T-cell (primary cell): ENCODE measurements around the gene MAN2B2. TPM values are rescaled to one million over a fixed set of nuclear protein-coding genes. Genes with fewer than 3 reads are reported as not detected.
A peak's percentile ranks its signal among the peaks of the same experiment; 100 is the strongest.
"Not testable (repeated sequence)": the region's sequence is repeated elsewhere in the genome, so short reads cannot be mapped to it uniquely, and the experiment has no call there.

Experiments
- ATAC-seq, 4 experiments: fragments of 200-7000 bp in 3 of 4; fragments of 150-1000 bp in 1 of 4; cut with Tn5 transposase; replicated peaks in 1 of 4; 1 replicate in 3 of 4; 2 replicates in 1 of 4; pipeline ENCODE4 v1.10.0; 2021; ENCODE audit warnings: moderate library complexity in 3 of 4, mild to moderate bottlenecking in 2 of 4, moderate number of reproducible peaks in 1 of 4
- CTCF ChIA-PET, 2 donors: fragments of 300-600 bp; sonication (Branson Sonifier 250); formaldehyde crosslinking; loops; one replicate each; lab custom pipeline; 2022; ENCODE audit warnings: antibody characterized with exemption in 2 of 2; lab: Charles Lee
- POLR2A ChIA-PET, 2 donors: fragments of 300-600 bp; sonication (Branson Sonifier 250); formaldehyde crosslinking; loops; one replicate each; lab custom pipeline; 2022; ENCODE audit warnings: antibody characterized with exemption in 2 of 2; lab: Charles Lee
- DNase-seq, 35 experiments: peaks; one replicate each; pipeline versions ENCODE4 v3.0.0 to v3.0.0-alpha.2; 2013 to 2023
- H3K27ac ChIP-seq: one replicate; pipeline ENCODE4 v1.5.1; 2013; ENCODE audit warnings: low read length
- H3K27me3 ChIP-seq, 2 experiments: replicated peaks in 1 of 2; 1 replicate in 1 of 2; 2 replicates in 1 of 2; pipeline versions ENCODE4 v1.6.1 to v1.7.0; 2013; ENCODE audit warnings: low read length in 1 of 2, mixed read lengths in 1 of 2; ENCODE audit not compliant: control insufficient read depth in 2 of 2, insufficient read depth in 2 of 2; ENCODE audit errors: extremely low read depth in 1 of 2
- H3K36me3 ChIP-seq, 2 donors: 1 replicate in 1 of 2; 2 replicates in 1 of 2; pipeline versions ENCODE4 v1.6.1 to v1.7.0; 2013; ENCODE audit warnings: low read length in 1 of 2; ENCODE audit not compliant: control insufficient read depth in 2 of 2, insufficient read depth in 1 of 2; ENCODE audit errors: extremely low read depth in 1 of 2
- H3K4me1 ChIP-seq, 2 experiments: 1 replicate in 1 of 2; 2 replicates in 1 of 2; pipeline versions ENCODE4 v1.6.1 to v1.7.0; 2013; ENCODE audit warnings: low read length in 2 of 2, mixed read lengths in 1 of 2; ENCODE audit not compliant: insufficient read depth in 2 of 2, control insufficient read depth in 1 of 2; ENCODE audit errors: extremely low read depth in 1 of 2
- H3K4me3 ChIP-seq, 2 donors: 1 replicate in 1 of 2; 2 replicates in 1 of 2; pipeline versions ENCODE4 v1.5.1 to v1.7.0; 2013; ENCODE audit warnings: mild to moderate bottlenecking in 2 of 2, low read length in 1 of 2, moderate library complexity in 1 of 2; ENCODE audit not compliant: control insufficient read depth in 1 of 2; ENCODE audit errors: extremely low read depth in 1 of 2
- H3K9me3 ChIP-seq: 2 replicates; pipeline ENCODE4 v1.7.0; 2013
- H3K27ac Mint-ChIP-seq, 2 donors: one replicate each; pipeline ENCODE4 v1.8.0; 2020 to 2021; ENCODE audit warnings: mild to moderate bottlenecking in 2 of 2, mixed read lengths in 2 of 2
- H3K27me3 Mint-ChIP-seq, 2 donors: one replicate each; pipeline ENCODE4 v1.8.0; 2021 to 2022; ENCODE audit warnings: mixed read lengths in 2 of 2
- H3K36me3 Mint-ChIP-seq: one replicate; pipeline ENCODE4 v1.8.0; 2021; ENCODE audit warnings: mixed read lengths
- H3K4me1 Mint-ChIP-seq, 3 donors: one replicate each; pipeline ENCODE4 v1.8.0; 2020 to 2022; ENCODE audit warnings: mixed read lengths in 3 of 3, mild to moderate bottlenecking in 1 of 3
- H3K4me3 Mint-ChIP-seq, 3 donors: one replicate each; pipeline ENCODE4 v1.8.0; 2020 to 2022; ENCODE audit warnings: mild to moderate bottlenecking in 3 of 3, mixed read lengths in 3 of 3, moderate library complexity in 3 of 3
- H3K9me3 Mint-ChIP-seq, 3 donors: one replicate each; pipeline ENCODE4 v1.8.0; 2020 to 2022; ENCODE audit warnings: mixed read lengths in 3 of 3
- WGBS: methylation state at CpG from one replicate; pipeline ENCODE4 v1.1.5; 2013; ENCODE audit warnings: missing lambda C conversion rate; ENCODE audit not compliant: insufficient coverage; 5-methylcytosine and 5-hydroxymethylcytosine counted together
- total RNA-seq, 35 experiments: library from RNA in 6 of 35; stranded (reverse) in 6 of 35; fragments of 120-200 nt in 1 of 35; gene quantifications; one replicate each; pipeline versions ENCODE4 v1.2.1 to v1.2.4 and lab custom pipeline; 2013 to 2026

Gene MAN2B2
- total RNA-seq, 5 donors from 2014 or later (not counting 1 experiment from before 2014, with no cell fraction given): 27.4 to 54.1 (median 45.8) TPM

DNA sequence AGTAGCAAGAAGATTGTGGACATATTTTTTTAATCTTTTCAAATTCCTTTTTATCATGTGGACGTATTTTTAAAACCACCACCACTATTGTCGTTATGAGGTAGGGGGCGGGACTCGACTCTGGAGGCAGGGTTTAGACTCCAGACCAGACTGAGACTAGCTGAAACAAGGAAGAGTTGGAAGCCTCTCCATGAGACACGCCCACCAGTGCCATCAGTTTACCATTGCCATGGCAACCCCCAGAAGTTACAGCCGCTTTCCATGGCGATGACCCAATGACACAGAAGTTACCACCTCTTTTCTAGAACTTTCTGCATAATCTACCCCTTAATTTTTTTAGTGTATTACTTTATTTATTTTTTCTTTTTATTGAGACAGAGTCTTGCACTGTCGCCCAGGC, 74.2 kb downstream of the MAN2B2 start:
- WGBS: 88% methylated on average over 1 of the region's 8 CpGs
- H3K27me3 ChIP-seq: no peaks in the 10 kb centered on the region
- peaks cover 4 to 8% (median 7%) of the 10 kb centered on the region in 3 donors for H3K4me1 Mint-ChIP-seq
- H3K36me3 Mint-ChIP-seq: no peaks in the 10 kb centered on the region
- H3K36me3 ChIP-seq: no peaks in the 10 kb centered on the region
- H3K27ac ChIP-seq: no peak overlapping the region
- ChIA-PET POLR2A (no interaction called here), CTCF (no interaction called here)
- H3K9me3 ChIP-seq: no peaks in the 10 kb centered on the region
- H3K9me3 Mint-ChIP-seq: no peaks in the 10 kb centered on the region
- no peak overlapping the region for H3K4me3 Mint-ChIP-seq
- no peak overlapping the region for H3K4me3 ChIP-seq
- DNase-seq: no peak
- ATAC-seq: no peak
- no peaks in the 10 kb centered on the region for H3K27me3 Mint-ChIP-seq
- H3K4me1 ChIP-seq: no peaks in the 10 kb centered on the region
- H3K27ac Mint-ChIP-seq: no peak overlapping the region

DNA sequence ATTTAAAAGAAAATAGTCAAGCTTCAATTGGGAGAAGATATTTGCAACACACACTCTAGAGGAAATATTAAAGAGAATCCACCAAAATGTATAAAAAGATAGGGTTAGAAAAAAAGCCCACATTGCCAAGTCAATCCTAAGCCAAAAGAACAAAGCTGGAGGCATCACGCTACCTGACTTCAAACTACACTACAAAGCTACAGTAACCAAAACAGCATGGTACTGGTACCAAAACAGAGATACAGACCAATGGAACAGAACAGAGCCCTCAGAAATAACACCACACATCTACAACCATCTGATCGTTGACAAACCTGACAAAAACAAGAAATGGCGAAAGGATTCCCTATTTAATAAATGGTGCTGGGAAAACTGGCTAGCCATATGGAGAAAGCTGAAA, 79.2 kb downstream of the MAN2B2 start:
- H3K27ac Mint-ChIP-seq, H3K27me3 Mint-ChIP-seq, H3K4me3 ChIP-seq, H3K4me1 Mint-ChIP-seq, H3K27me3 ChIP-seq, H3K36me3 Mint-ChIP-seq, H3K27ac ChIP-seq, DNase-seq, POLR2A ChIA-PET, H3K9me3 ChIP-seq, H3K4me3 Mint-ChIP-seq, H3K36me3 ChIP-seq, H3K9me3 Mint-ChIP-seq, ATAC-seq: not testable (repeated sequence)
- peaks cover 5 to 12% of the 10 kb centered on the region in 2 experiments for H3K4me1 ChIP-seq
- CTCF ChIA-PET: interaction anchor here (0.6 to 1.1 kb wide), 2 partner anchors 21 to 420 kb away, joined by 3 read pairs; no protein-coding TSS in a partner anchor
- no CpG with 5 or more reads among the region's 3 CpGs for WGBS

- H3K27me3 Mint-ChIP-seq, DNase-seq, H3K27me3 ChIP-seq, POLR2A ChIA-PET, H3K4me3 ChIP-seq, H3K4me3 Mint-ChIP-seq, H3K36me3 ChIP-seq, H3K9me3 Mint-ChIP-seq, H3K9me3 ChIP-seq, H3K27ac Mint-ChIP-seq, ATAC-seq, H3K36me3 Mint-ChIP-seq, H3K27ac ChIP-seq: not testable (repeated sequence)
- H3K4me1 ChIP-seq: peaks cover 5 to 16% of the 10 kb centered on the region in 2 experiments
- CTCF ChIA-PET: interaction anchor here in 1 of 2 donors (1.0 kb wide), 1 partner anchor 57 kb away, joined by 4 read pairs; no protein-coding TSS in a partner anchor
- WGBS: no CpG with 5 or more reads among the region's 2 CpGs
- H3K4me1 Mint-ChIP-seq: peaks cover 4 to 12% (median 9%) of the 10 kb centered on the region in 3 donors
These were observed 80.3 kb downstream of the MAN2B2 start for GRCh38 chr4:6655291-6655690.

GRCh38 chr4:6655924-6656323, 80.9 kb downstream of the MAN2B2 start:
- no peaks in the 10 kb centered on the region for H3K9me3 Mint-ChIP-seq
- ATAC-seq (no peak), DNase-seq (no peak)
- H3K4me3 Mint-ChIP-seq: no peak overlapping the region
- no peaks in the 10 kb centered on the region for H3K36me3 Mint-ChIP-seq
- H3K27ac Mint-ChIP-seq: no peak overlapping the region
- Histone ChIP-seq H3K9me3 (no peaks in the 10 kb centered on the region), H3K27ac (no peak overlapping the region), H3K27me3 (peaks cover 1 to 4% of the 10 kb centered on the region in 2 experiments), H3K36me3 (no peaks in the 10 kb centered on the region), H3K4me1 (peaks cover 5 to 16% of the 10 kb centered on the region in 2 experiments), H3K4me3 (no peak overlapping the region)
- ChIA-PET CTCF (interaction anchor here in 1 of 2 donors (1.0 kb wide), 1 partner anchor 56 kb away, joined by 4 read pairs; no protein-coding TSS in a partner anchor), POLR2A (no interaction called here)
- H3K4me1 Mint-ChIP-seq: peaks cover 4 to 12% (median 9%) of the 10 kb centered on the region in 3 donors
- WGBS: 84% methylated on average over 5 of the region's 5 CpGs
- peaks cover 0 to 4% of the 10 kb centered on the region in 2 donors for H3K27me3 Mint-ChIP-seq

- no peak overlapping the region for H3K4me3 ChIP-seq
- Mint-ChIP-seq H3K4me3 (peak overlapping the region in 1 of 3 donors; percentile 69), H3K4me1 (peaks cover 4 to 12% (median 9%) of the 10 kb centered on the region in 3 donors), H3K36me3 (no peaks in the 10 kb centered on the region), H3K27ac (no peak overlapping the region), H3K9me3 (no peaks in the 10 kb centered on the region), H3K27me3 (peaks cover 4% of the 10 kb centered on the region in 2 donors)
- 89% methylated on average over 63 of the region's 65 CpGs for WGBS
- peaks cover 4 to 9% of the 10 kb centered on the region in 2 experiments for H3K27me3 ChIP-seq
- CTCF ChIA-PET: interaction anchor here (0.7 to 1.5 kb wide), 2 partner anchors 17 to 75 kb away, joined by 3 to 5 read pairs; no protein-coding TSS in a partner anchor
- ATAC-seq (no peak), DNase-seq (no peak)
- peaks cover 5 to 16% of the 10 kb centered on the region in 2 experiments for H3K4me1 ChIP-seq
- no peaks in the 10 kb centered on the region for H3K36me3 ChIP-seq
- H3K9me3 ChIP-seq: no peaks in the 10 kb centered on the region
- no peak overlapping the region for H3K27ac ChIP-seq
- POLR2A ChIA-PET: interaction anchor here in 1 of 2 donors (0.6 to 1.1 kb wide), 3 partner anchors 14 to 356 kb away, joined by 3 to 7 read pairs (median 3); no protein-coding TSS in a partner anchor
These were observed 82.5 kb downstream of the MAN2B2 start for GRCh38 chr4:6657242-6658208.

- Mint-ChIP-seq H3K36me3 (no peaks in the 10 kb centered on the region), H3K4me3 (peak overlapping the region; percentile 61 to 69 (median 69)), H3K27ac (no peak overlapping the region), H3K27me3 (peaks cover 4 to 9% of the 10 kb centered on the region in 2 donors), H3K4me1 (peaks cover 4 to 12% (median 9%) of the 10 kb centered on the region in 3 donors), H3K9me3 (no peaks in the 10 kb centered on the region)
- no peak for DNase-seq
- ChIA-PET CTCF (interaction anchor here (0.7 to 1.5 kb wide), 2 partner anchors 17 to 75 kb away, joined by 3 to 5 read pairs; no protein-coding TSS in a partner anchor), POLR2A (interaction anchor here in 1 of 2 donors (0.6 to 1.1 kb wide), 2 partner anchors 14 to 17 kb away, joined by 3 to 7 read pairs; no protein-coding TSS in a partner anchor)
- Histone ChIP-seq H3K4me3 (peak overlapping the region in 1 of 2 donors; percentile 12), H3K36me3 (no peaks in the 10 kb centered on the region), H3K4me1 (peaks cover 5 to 16% of the 10 kb centered on the region in 2 experiments), H3K27me3 (peaks cover 8 to 16% of the 10 kb centered on the region in 2 experiments), H3K27ac (no peak overlapping the region), H3K9me3 (no peaks in the 10 kb centered on the region)
- 93% methylated on average over 7 of the region's 7 CpGs for WGBS
- ATAC-seq: peak in 1 of 4 experiments; percentile 2
These were observed 83.2 kb downstream of the MAN2B2 start for GRCh38 chr4:6658209-6658595.
